A549 (cell line): ENCODE results near the gene VIL1.

Experiments
- CTCF ChIP-seq: fragments of >200 bp; sonication (Bioruptor Twin); formaldehyde crosslinking; IDR thresholded peaks from 3 replicates; pipeline ENCODE4 v1.5.1; 2016
- ESRRA ChIP-seq: fragments of 150-350 bp; IDR thresholded peaks from 2 replicates; pipeline ENCODE4 v1.6.1; 2014; ENCODE audit warnings: mild to moderate bottlenecking, low read length, borderline replicate concordance
- FOSB ChIP-seq: fragments of 250-450 bp; sonication (Bioruptor Pico); IDR thresholded peaks from 2 replicates; pipeline ENCODE4 v1.5.0; 2020; ENCODE audit warnings: mild to moderate bottlenecking, moderate library complexity
- HDAC2 ChIP-seq: fragments of 200-600 bp; sonication (generic); IDR thresholded peaks from 2 replicates; pipeline ENCODE4 v1.6.1; 2016
- MYC ChIP-seq: IDR thresholded peaks from 2 replicates; pipeline ENCODE4 v1.6.1; 2012; ENCODE audit warnings: mild to moderate bottlenecking, inconsistent platforms, low read length, improper control_type of control experiment, borderline replicate concordance
- RCOR1 ChIP-seq: fragments of 150-350 bp; IDR thresholded peaks from 2 replicates; pipeline ENCODE4 v1.6.1; 2014; ENCODE audit warnings: antibody characterized with exemption, low read length, low read depth
- RNF2 ChIP-seq: fragments of 200-600 bp; sonication (generic); IDR thresholded peaks from 2 replicates; pipeline ENCODE4 v1.6.1; 2016; ENCODE audit warnings: low read depth, mild to moderate bottlenecking, antibody characterized with exemption, moderate library complexity, borderline replicate concordance
- SMC3 ChIP-seq: fragments of >200 bp; sonication (Bioruptor Twin); formaldehyde crosslinking; IDR thresholded peaks from 3 replicates; pipeline ENCODE4 v1.6.1; 2018; ENCODE audit warnings: inconsistent platforms

DNA sequence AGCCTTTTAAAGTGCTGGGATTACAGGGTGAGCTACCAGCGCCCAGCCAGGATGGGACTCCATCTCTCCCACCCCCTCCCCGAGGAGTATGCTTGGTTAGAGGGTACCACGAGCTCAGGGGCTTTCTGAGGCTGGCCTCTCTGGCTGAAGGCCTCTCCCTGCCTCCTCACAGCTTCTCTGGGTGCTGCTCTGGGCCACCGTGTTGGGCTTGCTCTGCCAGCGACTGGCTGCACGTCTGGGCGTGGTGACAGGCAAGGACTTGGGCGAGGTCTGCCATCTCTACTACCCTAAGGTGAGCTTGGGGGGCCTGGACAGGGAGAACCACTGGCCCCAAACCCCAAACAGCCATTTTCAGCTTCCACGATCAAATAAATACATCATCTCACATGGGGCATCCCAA, 33.9 kb upstream of the VIL1 start:
- TF ChIP-seq MYC = no peak
- no peak for TF ChIP-seq HDAC2
- TF ChIP-seq CTCF = no peak
- no peak for TF ChIP-seq FOSB
- TF ChIP-seq ESRRA = no peak
- TF ChIP-seq RCOR1 = no peak
- TF ChIP-seq SMC3 = no peak
- no peak for TF ChIP-seq RNF2
